ENCODE measurements around the gene C2orf80.
"Not testable (repeated sequence)": the region's sequence is repeated elsewhere in the genome, so short reads cannot be mapped to it uniquely, and the experiment has no call there.

DNA sequence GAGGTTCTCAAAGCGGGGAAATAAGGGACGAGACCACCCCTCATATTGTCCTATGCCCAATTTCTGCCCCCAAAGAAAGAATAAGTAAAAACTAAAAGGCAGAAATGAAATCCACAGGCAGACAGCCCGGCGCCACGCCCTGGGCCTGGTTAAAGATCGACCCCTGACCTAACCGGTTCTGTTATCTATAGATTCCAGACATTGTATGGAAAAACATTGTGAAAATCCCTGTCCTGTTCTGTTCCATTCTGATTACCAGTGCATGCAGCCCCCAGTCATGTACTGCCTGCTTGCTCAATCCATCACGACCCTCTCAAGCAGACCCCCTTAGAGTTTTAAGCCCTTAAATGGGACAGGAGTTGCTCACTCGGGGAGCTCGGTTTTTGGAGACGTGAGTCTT, 72.4 kb downstream of the C2orf80 start:
- TF ChIP-seq, protein P1, sequence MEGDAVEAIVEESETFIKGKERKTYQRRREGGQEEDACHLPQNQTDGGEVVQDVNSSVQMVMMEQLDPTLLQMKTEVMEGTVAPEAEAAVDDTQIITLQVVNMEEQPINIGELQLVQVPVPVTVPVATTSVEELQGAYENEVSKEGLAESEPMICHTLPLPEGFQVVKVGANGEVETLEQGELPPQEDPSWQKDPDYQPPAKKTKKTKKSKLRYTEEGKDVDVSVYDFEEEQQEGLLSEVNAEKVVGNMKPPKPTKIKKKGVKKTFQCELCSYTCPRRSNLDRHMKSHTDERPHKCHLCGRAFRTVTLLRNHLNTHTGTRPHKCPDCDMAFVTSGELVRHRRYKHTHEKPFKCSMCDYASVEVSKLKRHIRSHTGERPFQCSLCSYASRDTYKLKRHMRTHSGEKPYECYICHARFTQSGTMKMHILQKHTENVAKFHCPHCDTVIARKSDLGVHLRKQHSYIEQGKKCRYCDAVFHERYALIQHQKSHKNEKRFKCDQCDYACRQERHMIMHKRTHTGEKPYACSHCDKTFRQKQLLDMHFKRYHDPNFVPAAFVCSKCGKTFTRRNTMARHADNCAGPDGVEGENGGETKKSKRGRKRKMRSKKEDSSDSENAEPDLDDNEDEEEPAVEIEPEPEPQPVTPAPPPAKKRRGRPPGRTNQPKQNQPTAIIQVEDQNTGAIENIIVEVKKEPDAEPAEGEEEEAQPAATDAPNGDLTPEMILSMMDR (IDR thresholded peaks at IDR 0.05; ENCODE audit: extremely low read depth in 1 of 2, insufficient read depth in 1 of 2, low read depth in 1 of 2, low read length in 2 of 2): not testable (repeated sequence)
- not testable (repeated sequence) for TF ChIP-seq EZH2 (IDR thresholded peaks at IDR 0.05; ENCODE audit: borderline replicate concordance, low read depth, low read length, severe bottlenecking); FOS (IDR thresholded peaks at IDR 0.05; ENCODE audit: borderline replicate concordance, insufficient read depth, low read length)
